K562 (cell line): ENCODE results near the gene INO80E. TPM values are rescaled to one million over a fixed set of nuclear protein-coding genes. Genes with fewer than 3 reads are reported as not detected.

Experiments
- ARID2 ChIP-seq: fragments of 450-650 bp; IDR thresholded peaks from 2 replicates; pipeline ENCODE4 v1.6.1; 2017; ENCODE audit warnings: antibody characterized with exemption, mild to moderate bottlenecking
- ASH1L ChIP-seq: fragments of 450-650 bp; IDR thresholded peaks from 2 replicates; pipeline ENCODE4 v1.6.1; 2018; ENCODE audit warnings: borderline replicate concordance, mild to moderate bottlenecking, low read depth; ENCODE audit not compliant: partially characterized antibody
- ELK3 ChIP-seq: fragments of 450-650 bp; formaldehyde crosslinking; IDR thresholded peaks from 2 replicates; pipeline ENCODE4 v1.4.0; 2020; ENCODE audit warnings: mild to moderate bottlenecking
- FOXJ3 ChIP-seq: sonication (generic); formaldehyde crosslinking; IDR thresholded peaks from 2 replicates; pipeline ENCODE4 v1.4.0; 2020; ENCODE audit warnings: mild to moderate bottlenecking, missing genetic modification reagents
- HEY1 ChIP-seq: fragments of 250-450 bp; sonication (Bioruptor Pico); IDR thresholded peaks from 2 replicates; pipeline ENCODE4 v1.5.0; 2020; ENCODE audit warnings: mild to moderate bottlenecking, moderate library complexity, borderline replicate concordance
- HMG20A ChIP-seq: fragments of 450-650 bp; formaldehyde crosslinking; conservative IDR thresholded peaks from 2 replicates; pipeline ENCODE4 v1.4.0; 2020; ENCODE audit warnings: mild to moderate bottlenecking, mixed read lengths
- IRF1 ChIP-seq: sonication (generic); formaldehyde crosslinking; IDR thresholded peaks from 2 replicates; pipeline ENCODE4 v1.8.0; 2022; ENCODE audit warnings: missing genetic modification reagents, mild to moderate bottlenecking, borderline replicate concordance
- MBD1 ChIP-seq: fragments of 250-450 bp; sonication (Bioruptor Pico); IDR thresholded peaks from 2 replicates; pipeline ENCODE4 v1.8.0; 2022; ENCODE audit warnings: inconsistent platforms
- PTRF ChIP-seq: fragments of 450-650 bp; IDR thresholded peaks from 2 replicates; pipeline ENCODE4 v1.6.1; 2016; ENCODE audit warnings: mild to moderate bottlenecking, missing genetic modification characterization, missing compliant biosample characterization
- RBM15 ChIP-seq: fragments of 200-400 bp; formaldehyde crosslinking; IDR thresholded peaks from 2 replicates; pipeline ENCODE4 v1.6.1; 2018; ENCODE audit warnings: mild to moderate bottlenecking, low read length, moderate library complexity; ENCODE audit not compliant: insufficient read depth
- SMARCA5 ChIP-seq: fragments of 450-650 bp; IDR thresholded peaks from 2 replicates; pipeline ENCODE4 v1.6.1; 2016
- TFE3 ChIP-seq: fragments of 450-650 bp; formaldehyde crosslinking; IDR thresholded peaks from 2 replicates; pipeline ENCODE4 v1.4.0; 2020; ENCODE audit warnings: mild to moderate bottlenecking, mixed read lengths
- USF1 ChIP-seq: sonication (generic); formaldehyde crosslinking; IDR thresholded peaks from 2 replicates; pipeline ENCODE4 v1.9.0; 2022; ENCODE audit warnings: mild to moderate bottlenecking, missing genetic modification reagents
- ZBTB26 ChIP-seq: fragments of 450-650 bp; formaldehyde crosslinking; IDR thresholded peaks from 2 replicates; pipeline ENCODE4 v1.4.0; 2022; ENCODE audit warnings: missing genetic modification characterization
- ZBTB49 ChIP-seq: sonication (generic); formaldehyde crosslinking; IDR thresholded peaks from 2 replicates; pipeline ENCODE4 v1.8.0; 2022; ENCODE audit warnings: missing genetic modification reagents, mild to moderate bottlenecking, borderline replicate concordance
- ZNF121 ChIP-seq: sonication (generic); formaldehyde crosslinking; conservative IDR thresholded peaks from 2 replicates; pipeline ENCODE4 v1.8.0; 2022; ENCODE audit warnings: missing genetic modification reagents
- ZNF197 ChIP-seq: fragments of 200-800 bp; sonication (Bioruptor generic); IDR thresholded peaks from 2 replicates; pipeline ENCODE4 v1.6.1; 2016; ENCODE audit warnings: low read depth, missing genetic modification characterization, missing compliant biosample characterization
- ZSCAN29 ChIP-seq: fragments of 450-650 bp; IDR thresholded peaks from 2 replicates; pipeline ENCODE4 v1.6.1; 2017
- polyA plus RNA-seq, 8 experiments: library from polyadenylated mRNA; depleted of rRNA in 4 of 8; stranded (reverse) in 5 of 8; unstranded in 3 of 8; fragments of >200 nt; fragmentation: Nextera tagmentation in 2 of 8; fragmentation: Illumina TruSeq in 1 of 8; extraction: Ambion mirVana in 2 of 8; extraction: Trizol in 1 of 8; gene quantifications; 2 replicates each; pipeline versions ENCODE4 v1.2.1 to v1.2.3, GENCODE V29; 2011 to 2014; ENCODE audit warnings: inconsistent platforms in 1 of 8, missing spikeins in 1 of 8
- total RNA-seq, 7 experiments: library from RNA; depleted of rRNA in 6 of 7; stranded (reverse); fragments of >200 nt in 6 of 7; fragmentation: Illumina TruSeq in 2 of 7; extraction: Trizol in 2 of 7; gene quantifications; 2 replicates each; pipeline versions ENCODE4 v1.2.1 to v1.2.3, GENCODE V29; 2011 to 2021; ENCODE audit warnings: low replicate concordance in 1 of 7

INO80E gene
- total and polyA plus RNA-seq, 9 of the 15 experiments (the other 6 are each of a cell fraction or from before 2014, with no cell fraction given): 0.31 to 102 (median 49.3) TPM

- TF ChIP-seq ELK3 (CRISPR knock-in tag): no peak
- TF ChIP-seq FOXJ3 (CRISPR knock-in tag): no peak
- TF ChIP-seq ZNF121 (CRISPR knock-in tag): no peak
- no peak for TF ChIP-seq HEY1 (CRISPR knock-in tag)
- TF ChIP-seq ZSCAN29: no peak
- TF ChIP-seq IRF1 (CRISPR knock-in tag): no peak
- TF ChIP-seq PTRF: no peak
- TF ChIP-seq ZBTB26 (CRISPR knock-in tag): no peak
- TF ChIP-seq USF1 (CRISPR knock-in tag): 0 out of 2 replicates have a peak, but pooled peaks have one; percentile 22
- TF ChIP-seq MBD1 (CRISPR knock-in tag): no peak
- TF ChIP-seq SMARCA5: no peak
- TF ChIP-seq ZNF197 (CRISPR knock-in tag): no peak
- TF ChIP-seq ZBTB49 (CRISPR knock-in tag): no peak
- TF ChIP-seq RBM15: no peak
- no peak for TF ChIP-seq HMG20A
- no peak for TF ChIP-seq ASH1L
- no peak for TF ChIP-seq TFE3 (CRISPR knock-in tag)
- TF ChIP-seq ARID2: no peak
Observed at GRCh38 chr16:30052671-30053372, 56.8 kb downstream of the INO80E start (continued).
